ENCODE measurements around the gene SNX20.

Gene SNX20

GRCh38 chr16:50632927-50633800, 47.9 kb downstream of the SNX20 start:
- DNase-seq: no peak

DNA sequence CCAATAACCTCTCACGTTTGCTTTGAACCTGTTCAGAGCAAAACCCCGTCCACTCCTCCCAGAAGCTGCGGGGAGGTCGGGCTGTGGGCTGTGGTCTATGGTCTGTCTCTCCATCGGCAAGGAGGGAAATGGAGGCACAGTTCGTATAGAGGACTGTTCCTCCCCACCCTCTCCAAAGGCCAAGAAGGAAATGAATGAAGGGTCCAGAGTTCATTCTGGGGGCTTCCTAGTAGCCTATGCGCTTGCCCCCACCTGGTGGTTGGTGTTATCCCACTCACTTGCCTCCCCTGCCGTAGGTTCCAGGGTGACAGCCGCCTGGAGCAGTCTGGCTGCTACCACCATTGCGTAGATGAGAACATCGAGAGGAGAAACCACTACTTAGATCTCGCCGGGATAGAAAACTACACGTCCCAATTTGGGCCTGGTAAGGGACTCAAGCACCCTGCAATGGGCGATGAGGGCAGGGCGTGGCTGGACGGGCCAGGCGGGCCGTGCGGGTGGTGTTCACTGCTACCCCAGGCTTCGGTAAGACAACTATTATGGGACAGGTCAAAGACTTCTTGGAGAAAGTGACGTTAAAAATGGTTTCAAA, 49.0 kb downstream of the SNX20 start:
- no peak for DNase-seq

GRCh38 chr16:50631249-50631984, 49.7 kb downstream of the SNX20 start:
- no peak for DNase-seq

DNA sequence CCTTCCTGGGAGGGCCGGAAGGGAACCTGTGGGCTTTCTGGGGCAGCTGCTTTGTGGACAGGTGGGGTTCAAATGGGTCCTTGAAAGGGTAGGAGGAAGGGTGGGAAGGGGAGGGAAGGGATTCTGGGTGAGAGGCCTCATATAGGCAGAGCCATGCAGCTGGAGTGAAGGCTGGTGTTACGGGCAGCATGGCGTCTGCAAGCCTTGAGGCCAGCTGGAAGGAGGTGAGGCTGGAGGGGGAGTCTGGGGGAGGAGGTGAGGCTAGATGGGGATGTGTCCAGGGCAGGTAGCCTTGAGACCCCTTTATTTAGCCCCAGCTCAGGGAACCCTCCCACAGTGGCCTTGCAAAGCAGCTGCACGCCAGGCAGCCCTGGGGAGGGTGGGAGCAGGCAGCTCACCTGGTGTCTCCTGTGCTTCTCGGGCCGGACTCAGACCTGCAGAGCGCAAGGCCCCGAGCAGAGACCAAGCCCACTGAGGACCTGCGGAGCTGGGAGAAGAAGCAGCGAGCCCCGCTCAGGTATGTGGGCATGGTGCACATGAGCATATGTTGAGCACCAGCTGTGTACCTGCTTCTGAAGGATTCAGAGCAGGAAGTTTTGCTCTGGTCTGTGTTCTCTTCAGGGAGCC, 50.6 kb downstream of the SNX20 start:
- no peak for DNase-seq

DNA sequence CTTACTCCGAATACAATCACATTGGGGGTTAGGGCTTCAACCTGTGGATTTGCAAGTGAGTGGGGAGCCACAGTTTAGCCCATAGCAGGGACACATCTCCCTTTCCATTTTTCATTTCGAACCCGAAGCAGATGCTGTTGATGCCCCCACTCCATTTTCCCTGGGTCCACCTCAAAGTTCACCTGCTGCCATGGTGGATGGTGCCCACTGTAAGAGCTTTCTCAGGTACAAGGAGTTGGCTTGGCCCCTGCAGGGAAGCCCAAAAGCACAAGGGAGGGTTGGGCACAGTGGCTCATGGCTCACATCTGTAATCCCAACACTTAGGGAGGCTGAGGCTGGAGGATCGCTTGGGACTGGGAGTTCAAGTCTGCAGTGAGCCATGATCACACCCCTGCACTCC, 51.8 kb downstream of the SNX20 start:
- no peak for DNase-seq

DNA sequence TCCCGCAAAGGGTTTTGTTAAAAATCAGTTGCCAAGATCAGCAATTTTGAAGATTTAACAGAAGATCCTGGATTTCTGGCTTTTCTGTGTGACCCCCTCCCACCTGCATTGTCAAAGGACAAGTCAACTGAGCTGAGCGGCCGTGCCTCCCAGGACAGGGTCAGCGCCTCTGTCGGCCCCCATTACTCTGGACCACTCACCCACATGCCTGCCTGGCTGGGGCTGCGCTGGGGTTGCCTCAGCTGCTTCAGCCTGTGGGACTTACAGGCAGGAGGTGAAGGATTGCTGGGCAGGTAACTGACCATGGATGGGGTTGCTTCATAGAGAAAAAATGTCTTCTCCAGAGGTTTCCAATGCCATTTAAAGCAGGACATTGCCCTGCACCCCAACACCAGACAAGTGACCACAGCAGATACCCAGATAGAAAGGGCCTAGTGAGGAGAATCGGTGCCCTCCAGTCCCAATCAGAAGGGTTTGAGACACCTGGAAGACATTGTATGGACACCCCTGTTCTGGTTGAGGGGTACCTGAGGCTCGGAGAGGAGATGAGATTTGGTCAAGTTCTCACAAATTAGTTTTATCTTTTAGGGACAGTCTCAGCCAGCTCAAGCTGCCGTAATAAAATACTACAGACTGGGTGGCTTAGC, 52.8 kb downstream of the SNX20 start:
- no peak for DNase-seq

- DNase-seq: peak; percentile 32
These were observed 53.7 kb downstream of the SNX20 start for GRCh38 chr16:50627419-50627818.

GRCh38 chr16:50626868-50627267, 54.2 kb downstream of the SNX20 start:
- no peak for DNase-seq

GRCh38 chr16:50625374-50625773, 55.7 kb downstream of the SNX20 start:
- no peak for DNase-seq

- DNase-seq: no peak
These were observed 56.6 kb downstream of the SNX20 start for GRCh38 chr16:50624449-50624970.

GRCh38 chr16:50622643-50623369, 58.3 kb downstream of the SNX20 start:
- DNase-seq: no peak

DNA sequence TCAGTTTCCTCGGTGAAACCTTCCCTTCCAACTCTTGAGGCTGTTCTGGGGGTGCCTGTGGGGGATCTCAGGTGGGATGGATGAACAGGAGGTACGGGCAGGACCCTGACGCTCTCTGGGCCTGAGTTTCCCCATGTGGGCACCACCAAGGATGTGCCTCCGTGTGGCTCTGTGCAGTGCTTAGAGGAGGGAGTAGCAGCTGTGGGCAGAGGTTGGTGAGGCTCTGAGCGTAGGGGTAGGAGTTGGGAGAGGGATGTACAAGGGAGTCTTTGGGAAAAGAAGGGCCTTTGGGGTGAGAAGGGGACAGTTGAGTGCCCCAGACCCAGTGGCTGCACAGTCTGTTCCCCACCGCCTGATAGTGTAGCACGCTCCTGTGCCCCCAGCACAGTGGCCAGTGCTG, 59.1 kb downstream of the SNX20 start:
- no peak for DNase-seq
